Naive thymus-derived CD4-positive, alpha-beta T cell (primary cell): Measurements from ENCODE around the gene EFHD2. TPM values are rescaled to one million over a fixed set of nuclear protein-coding genes. Genes with fewer than 3 reads are reported as not detected.

Experiments used
- ATAC-seq: fragments of 150-1000 bp; cut with Tn5 transposase; 2 replicates; pipeline ENCODE4 v1.10.0; 2021; ENCODE audit warnings: mild to moderate bottlenecking, moderate library complexity
- CTCF ChIA-PET: fragments of 350-600 bp; sonication (Branson Sonifier 250); formaldehyde crosslinking; loops from one replicate; lab custom pipeline; 2021; ENCODE audit warnings: antibody characterized with exemption; lab: Charles Lee
- POLR2A ChIA-PET: fragments of 350-600 bp; sonication (Branson Sonifier 250); formaldehyde crosslinking; loops from one replicate; lab custom pipeline; 2021; ENCODE audit warnings: antibody characterized with exemption, inconsistent platforms; lab: Charles Lee
- DNase-seq, 9 donors: peaks; one replicate each; pipeline versions ENCODE4 v3.0.0 to v3.0.0-alpha.2; 2020 to 2022; ENCODE audit warnings: mixed read lengths in 1 of 9
- H3K27ac ChIP-seq: one replicate; pipeline ENCODE4 v1.7.0; 2013; ENCODE audit warnings: mild to moderate bottlenecking, low read depth, low read length, moderate library complexity
- H3K27me3 ChIP-seq, 2 donors: one replicate each; pipeline ENCODE4 v1.7.0; 2013; ENCODE audit warnings: low read length in 2 of 2, mild to moderate bottlenecking in 2 of 2, moderate library complexity in 2 of 2; ENCODE audit not compliant: control insufficient read depth in 2 of 2, insufficient read depth in 2 of 2
- H3K36me3 ChIP-seq, 3 experiments: 1 replicate in 2 of 3; 2 replicates in 1 of 3; pipeline ENCODE4 v1.7.0; 2013; ENCODE audit warnings: low read length in 3 of 3, mild to moderate bottlenecking in 3 of 3, moderate library complexity in 1 of 3; ENCODE audit not compliant: insufficient read depth in 3 of 3, control insufficient read depth in 2 of 3
- H3K4me1 ChIP-seq, 2 donors: one replicate each; pipeline ENCODE4 v1.7.0; 2013; ENCODE audit warnings: low read length in 2 of 2, mild to moderate bottlenecking in 2 of 2, moderate library complexity in 1 of 2; ENCODE audit not compliant: control insufficient read depth in 2 of 2, insufficient read depth in 2 of 2
- H3K4me3 ChIP-seq: 2 replicates; pipeline ENCODE4 v1.7.0; 2013; ENCODE audit warnings: mild to moderate bottlenecking, low read length
- H3K9me3 ChIP-seq, 3 experiments: 1 replicate in 2 of 3; 2 replicates in 1 of 3; pipeline ENCODE4 v1.7.0; 2013; ENCODE audit warnings: low read length in 3 of 3; ENCODE audit not compliant: control insufficient read depth in 2 of 3
- H3K27ac Mint-ChIP-seq, 9 donors: one replicate each; pipeline ENCODE4 v1.8.0; 2020 to 2022; ENCODE audit warnings: mixed read lengths in 9 of 9, mild to moderate bottlenecking in 8 of 9, moderate library complexity in 5 of 9, inconsistent platforms in 2 of 9
- H3K27me3 Mint-ChIP-seq, 5 donors: one replicate each; pipeline ENCODE4 v1.8.0; 2021 to 2022; ENCODE audit warnings: mixed read lengths in 5 of 5, mild to moderate bottlenecking in 1 of 5
- H3K36me3 Mint-ChIP-seq, 5 donors: one replicate each; pipeline ENCODE4 v1.8.0; 2020 to 2022; ENCODE audit warnings: mixed read lengths in 5 of 5, mild to moderate bottlenecking in 3 of 5, inconsistent platforms in 1 of 5
- H3K4me1 Mint-ChIP-seq, 7 donors: one replicate each; pipeline ENCODE4 v1.8.0; 2020 to 2022; ENCODE audit warnings: mixed read lengths in 7 of 7, mild to moderate bottlenecking in 3 of 7, inconsistent platforms in 1 of 7
- H3K4me3 Mint-ChIP-seq, 10 donors: one replicate each; pipeline ENCODE4 v1.8.0; 2020 to 2022; ENCODE audit warnings: mild to moderate bottlenecking in 10 of 10, mixed read lengths in 10 of 10, moderate library complexity in 6 of 10, inconsistent platforms in 2 of 10
- H3K9me3 Mint-ChIP-seq, 11 donors: one replicate each; pipeline ENCODE4 v1.8.0; 2020 to 2022; ENCODE audit warnings: mixed read lengths in 11 of 11, mild to moderate bottlenecking in 4 of 11, inconsistent platforms in 1 of 11, moderate library complexity in 1 of 11
- intact Hi-C, 2 donors: fragments of 100-400 bp; cut with micrococcal nuclease; formaldehyde crosslinking; loops; one replicate each; pipeline ENCODE4 v1.15.1; 2023
- polyA plus RNA-seq, 2 donors: library from polyadenylated mRNA; unstranded; fragments of 300-500 nt; fragmentation: Illumina TruSeq; gene quantifications; one replicate each; pipeline ENCODE4 v1.2.3, GENCODE V29; 2021
- total RNA-seq, 6 experiments: library from RNA in 5 of 6; stranded (reverse) in 5 of 6; gene quantifications; 1 replicate in 5 of 6; 2 replicates in 1 of 6; pipeline ENCODE4 v1.2.3 and lab custom pipeline; 2021 to 2026

The EFHD2 gene
- total RNA-seq (100 to 1,000 TPM in 1 of 5 experiments, 10 to 100 TPM in 4; 29.9 to 258 (median 82.6) TPM), polyA plus RNA-seq (10 to 100 TPM; 21.0 to 30.2 TPM), total RNA-seq (lab: John Stamatoyannopoulos, UW) (107 reads per million, percentile 85 among the genes with 10 or more reads in this experiment)

DNA sequence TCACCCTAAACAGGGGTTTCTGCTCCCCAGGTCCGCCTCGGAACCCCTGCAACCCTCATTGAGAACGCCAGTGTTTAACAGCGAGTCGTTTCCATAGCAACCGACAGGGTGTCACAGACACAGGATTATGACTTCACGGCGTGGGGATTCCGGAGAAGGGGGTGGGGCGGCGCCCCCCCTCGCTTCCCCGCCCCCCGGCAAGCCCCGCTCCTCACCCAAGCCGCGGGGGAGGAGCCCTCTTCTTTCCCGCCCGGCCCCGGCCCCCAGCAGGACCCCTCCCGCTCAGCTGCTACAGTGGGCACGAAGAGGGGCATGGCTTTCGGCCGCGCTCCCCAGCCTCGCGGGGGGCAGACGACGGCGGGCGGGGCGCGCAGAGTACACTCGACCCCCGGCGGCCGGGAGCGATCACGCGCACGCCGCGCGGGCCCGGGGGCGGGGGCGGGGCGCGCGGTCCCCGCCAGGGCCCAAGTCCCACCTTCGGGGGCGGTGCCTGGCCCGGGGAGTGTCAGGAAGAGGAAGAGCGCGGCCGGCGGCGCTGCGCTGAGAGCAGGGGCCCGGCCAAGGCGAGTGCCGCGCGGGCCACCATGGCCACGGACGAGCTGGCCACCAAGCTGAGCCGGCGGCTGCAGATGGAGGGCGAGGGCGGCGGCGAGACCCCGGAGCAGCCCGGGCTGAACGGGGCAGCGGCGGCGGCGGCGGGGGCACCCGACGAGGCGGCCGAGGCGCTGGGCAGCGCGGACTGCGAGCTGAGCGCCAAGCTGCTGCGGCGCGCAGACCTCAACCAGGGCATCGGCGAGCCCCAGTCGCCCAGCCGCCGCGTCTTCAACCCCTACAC is at the start of gene EFHD2:
EFHD2 (plus strand) TSS at position 501 of the 835 bp plus-strand sequence; CDS start at position 585, 84 bp downstream.
- DNase-seq (peak; percentile 71 to 97 (median 82)), ATAC-seq (peak; percentile 82)
- H3K4me1 Mint-ChIP-seq = peaks cover 6 to 52% (median 33%) of the 10 kb centered on the region in 7 donors
- ChIA-PET POLR2A (no interaction called here), CTCF (no interaction called here)
- Histone ChIP-seq H3K27ac (peak within 1 kb of the TSS; percentile 94), H3K4me3 (peak within 1 kb of the TSS; percentile 77), H3K36me3 (peaks cover 0 to 10% (median 0%) of the 10 kb centered on the region in 3 experiments), H3K9me3 (no peaks in the 10 kb centered on the region), H3K4me1 (peaks cover 20 to 69% of the 10 kb centered on the region in 2 donors), H3K27me3 (no peaks in the 10 kb centered on the region)
- peaks cover 0 to 19% (median 0%) of the 10 kb centered on the region in 5 donors for H3K36me3 Mint-ChIP-seq
- intact Hi-C loops = loop anchor here (1.0 kb wide), 5 partner anchors 8 to 208 kb away; partner anchors contain the start of genes CASP9 (in 2 of the 2) and DDI2 (in 1 of the 2)
- no peaks in the 10 kb centered on the region for H3K9me3 Mint-ChIP-seq
- H3K27me3 Mint-ChIP-seq = peaks cover 0 to 33% (median 0%) of the 10 kb centered on the region in 5 donors
- H3K27ac Mint-ChIP-seq = peak within 1 kb of the TSS; percentile 66 to 97 (median 95)
- H3K4me3 Mint-ChIP-seq = peak within 1 kb of the TSS; percentile 87 to 99 (median 92)

GRCh38 chr1:15360700-15361099 is 49.0 kb upstream of the EFHD2 start:
- H3K9me3 Mint-ChIP-seq = no peaks in the 10 kb centered on the region
- no peak overlapping the region for H3K4me3 ChIP-seq
- no peak overlapping the region for H3K27ac ChIP-seq
- no peaks in the 10 kb centered on the region for H3K27me3 ChIP-seq
- H3K27me3 Mint-ChIP-seq = peaks cover 0 to 32% (median 0%) of the 10 kb centered on the region in 5 donors
- H3K27ac Mint-ChIP-seq = no peak overlapping the region
- no peak overlapping the region for H3K4me3 Mint-ChIP-seq
- H3K9me3 ChIP-seq = no peaks in the 10 kb centered on the region
- no peaks in the 10 kb centered on the region for H3K36me3 ChIP-seq
- H3K4me1 ChIP-seq = no peaks in the 10 kb centered on the region
- no peaks in the 10 kb centered on the region for H3K36me3 Mint-ChIP-seq
- ATAC-seq (no peak), DNase-seq (no peak)
- H3K4me1 Mint-ChIP-seq = peaks cover 0 to 5% (median 0%) of the 10 kb centered on the region in 7 donors
- ChIA-PET POLR2A (no interaction called here), CTCF (no interaction called here)
- intact Hi-C loops = loop anchor here in 1 of 2 donors (5.0 kb wide), 1 partner anchor 38 kb away; no protein-coding TSS in a partner anchor

GRCh38 chr1:15362096-15362736 is 47.5 kb upstream of the EFHD2 start:
- no peaks in the 10 kb centered on the region for H3K9me3 Mint-ChIP-seq
- POLR2A ChIA-PET = no interaction called here
- DNase-seq (no peak), ATAC-seq (no peak)
- H3K27ac Mint-ChIP-seq = no peak overlapping the region
- peaks cover 0 to 32% (median 0%) of the 10 kb centered on the region in 5 donors for H3K27me3 Mint-ChIP-seq
- intact Hi-C loops = loop anchor here in 1 of 2 donors (5.0 kb wide), 1 partner anchor 40 kb away; no protein-coding TSS in a partner anchor
- H3K27me3 ChIP-seq = no peaks in the 10 kb centered on the region
- no peaks in the 10 kb centered on the region for H3K36me3 ChIP-seq
- no peaks in the 10 kb centered on the region for H3K36me3 Mint-ChIP-seq
- no peak overlapping the region for H3K4me3 ChIP-seq
- H3K4me1 Mint-ChIP-seq = peaks cover 0 to 4% (median 0%) of the 10 kb centered on the region in 7 donors
- H3K4me1 ChIP-seq = no peaks in the 10 kb centered on the region
- H3K27ac ChIP-seq = no peak overlapping the region
- CTCF ChIA-PET = no interaction called here
- no peaks in the 10 kb centered on the region for H3K9me3 ChIP-seq
- H3K4me3 Mint-ChIP-seq = no peak overlapping the region

GRCh38 chr1:15362737-15363128 is 47.0 kb upstream of the EFHD2 start:
- Mint-ChIP-seq H3K27me3 (peaks cover 0 to 28% (median 0%) of the 10 kb centered on the region in 5 donors), H3K4me1 (peaks cover 0 to 4% (median 0%) of the 10 kb centered on the region in 7 donors), H3K36me3 (no peaks in the 10 kb centered on the region), H3K27ac (no peak overlapping the region), H3K9me3 (no peaks in the 10 kb centered on the region), H3K4me3 (no peak overlapping the region)
- ChIA-PET POLR2A (no interaction called here), CTCF (no interaction called here)
- Histone ChIP-seq H3K4me1 (no peaks in the 10 kb centered on the region), H3K36me3 (no peaks in the 10 kb centered on the region), H3K27ac (no peak overlapping the region), H3K27me3 (no peaks in the 10 kb centered on the region), H3K4me3 (no peak overlapping the region), H3K9me3 (no peaks in the 10 kb centered on the region)
- ATAC-seq = no peak
- no peak for DNase-seq
- intact Hi-C loops = loop anchor here in 1 of 2 donors (5.0 kb wide), 1 partner anchor 40 kb away; no protein-coding TSS in a partner anchor

- H3K36me3 Mint-ChIP-seq = no peaks in the 10 kb centered on the region
- Histone ChIP-seq H3K4me1 (no peaks in the 10 kb centered on the region), H3K36me3 (no peaks in the 10 kb centered on the region), H3K9me3 (no peaks in the 10 kb centered on the region), H3K27ac (no peak overlapping the region), H3K4me3 (no peak overlapping the region), H3K27me3 (no peaks in the 10 kb centered on the region)
- H3K27ac Mint-ChIP-seq = peak overlapping the region in 1 of 9 donors; percentile 51
- peaks cover 0 to 4% (median 0%) of the 10 kb centered on the region in 7 donors for H3K4me1 Mint-ChIP-seq
- no peak for DNase-seq
- H3K4me3 Mint-ChIP-seq = no peak overlapping the region
- ChIA-PET POLR2A (no interaction called here), CTCF (no interaction called here)
- peaks cover 0 to 20% (median 0%) of the 10 kb centered on the region in 5 donors for H3K27me3 Mint-ChIP-seq
- intact Hi-C loops = loop anchor here in 1 of 2 donors (5.0 kb wide), 1 partner anchor 42 kb away; no protein-coding TSS in a partner anchor
- no peaks in the 10 kb centered on the region for H3K9me3 Mint-ChIP-seq
- ATAC-seq = peak; percentile 45
These were observed 44.9 kb upstream of the EFHD2 start for GRCh38 chr1:15364740-15365139.

GRCh38 chr1:15368888-15369287 is 40.8 kb upstream of the EFHD2 start:
- no peaks in the 10 kb centered on the region for H3K36me3 Mint-ChIP-seq
- POLR2A ChIA-PET = no interaction called here
- H3K4me1 Mint-ChIP-seq = no peaks in the 10 kb centered on the region
- no peak overlapping the region for H3K27ac ChIP-seq
- no peak for ATAC-seq
- no peaks in the 10 kb centered on the region for H3K36me3 ChIP-seq
- H3K9me3 ChIP-seq = no peaks in the 10 kb centered on the region
- intact Hi-C loops = no loop called here
- no peaks in the 10 kb centered on the region for H3K27me3 ChIP-seq
- H3K27me3 Mint-ChIP-seq = peaks cover 0 to 16% (median 0%) of the 10 kb centered on the region in 5 donors
- CTCF ChIA-PET = no interaction called here
- no peak for DNase-seq
- H3K4me1 ChIP-seq = no peaks in the 10 kb centered on the region
- H3K4me3 Mint-ChIP-seq = no peak overlapping the region
- H3K27ac Mint-ChIP-seq = no peak overlapping the region
- H3K9me3 Mint-ChIP-seq = peaks cover 0 to 2% (median 0%) of the 10 kb centered on the region in 11 donors
- H3K4me3 ChIP-seq = no peak overlapping the region
